Thyroid gland (tissue), 4 donors: ENCODE results near the gene TASL. TPM values are rescaled to one million over a fixed set of nuclear protein-coding genes. Genes with fewer than 3 reads are reported as not detected.

Source experiments
- DNase-seq, 2 donors: peaks; one replicate each; pipeline ENCODE4 v3.0.0-alpha.2; 2019
- H3K27ac ChIP-seq, 3 donors: fragments of 200-600 bp; sonication (generic); 1 replicate in 2 of 3; 2 replicates in 1 of 3; pipeline ENCODE4 v1.5.1; 2016 to 2019; ENCODE audit warnings: mild to moderate bottlenecking in 1 of 3, moderate library complexity in 1 of 3
- H3K27me3 ChIP-seq: fragments of 200-600 bp; sonication (generic); one replicate; pipeline ENCODE4 v1.5.1; 2019
- H3K36me3 ChIP-seq, 2 donors: fragments of 200-600 bp; sonication (generic); one replicate each; pipeline ENCODE4 v1.5.1; 2016 to 2019
- H3K4me1 ChIP-seq, 2 donors: fragments of 200-600 bp; sonication (generic); one replicate each; pipeline ENCODE4 v1.5.1; 2017 to 2019
- H3K4me3 ChIP-seq, 3 donors: fragments of 200-600 bp; sonication (generic); replicated peaks in 1 of 3; 1 replicate in 2 of 3; 2 replicates in 1 of 3; pipeline ENCODE4 v1.5.1; 2016; ENCODE audit warnings: mild to moderate bottlenecking in 1 of 3
- H3K9me3 ChIP-seq: fragments of 200-600 bp; sonication (generic); one replicate; pipeline ENCODE4 v1.5.1; 2017
- POLR2A ChIP-seq, 2 donors: fragments of 450-650 bp; IDR thresholded peaks; one replicate each; pipeline ENCODE4 v1.6.1; 2017; ENCODE audit warnings: antibody characterized with exemption in 2 of 2, mild to moderate bottlenecking in 2 of 2, moderate library complexity in 1 of 2
- WGBS, 2 donors: methylation state at CpG; one replicate each; pipeline ENCODE4 v1.1.5; 2017; 5-methylcytosine and 5-hydroxymethylcytosine counted together
- intact Hi-C: fragments of 100-400 bp; cut with DNase I; formaldehyde crosslinking; loops from one replicate; pipeline ENCODE4 v1.15.1; 2023
- total RNA-seq, 4 donors: library from RNA; depleted of rRNA; stranded (reverse); fragments of >200 nt; gene quantifications; one replicate each; pipeline ENCODE4 v1.2.3, GENCODE V29; 2016
- TF ChIP-seq, protein P1 (sequence below), 6 experiments: fragments of 200-600 bp in 3 of 6; fragments of 450-650 bp in 3 of 6; sonication (generic) in 3 of 6; IDR thresholded peaks; one replicate each; pipeline ENCODE4 v1.5.1; 2016 to 2019; ENCODE audit warnings: antibody characterized with exemption in 6 of 6, mild to moderate bottlenecking in 2 of 6, inconsistent platforms in 1 of 6, moderate library complexity in 1 of 6

Gene TASL
- total RNA-seq, 4 donors from 2014 or later: 0.22 to 0.81 (median 0.33) TPM

- WGBS, 2 donors: 90% methylated on average over 8 of the region's 8 CpGs
- intact Hi-C loops: no loop called here
- Histone ChIP-seq H3K36me3 (no peaks in the 10 kb centered on the region), H3K4me1 (no peaks in the 10 kb centered on the region), H3K4me3 (no peak overlapping the region), H3K9me3 (no peaks in the 10 kb centered on the region), H3K27me3 (no peaks in the 10 kb centered on the region), H3K27ac (no peak overlapping the region)
- DNase-seq: no peak
- TF ChIP-seq, protein P1, sequence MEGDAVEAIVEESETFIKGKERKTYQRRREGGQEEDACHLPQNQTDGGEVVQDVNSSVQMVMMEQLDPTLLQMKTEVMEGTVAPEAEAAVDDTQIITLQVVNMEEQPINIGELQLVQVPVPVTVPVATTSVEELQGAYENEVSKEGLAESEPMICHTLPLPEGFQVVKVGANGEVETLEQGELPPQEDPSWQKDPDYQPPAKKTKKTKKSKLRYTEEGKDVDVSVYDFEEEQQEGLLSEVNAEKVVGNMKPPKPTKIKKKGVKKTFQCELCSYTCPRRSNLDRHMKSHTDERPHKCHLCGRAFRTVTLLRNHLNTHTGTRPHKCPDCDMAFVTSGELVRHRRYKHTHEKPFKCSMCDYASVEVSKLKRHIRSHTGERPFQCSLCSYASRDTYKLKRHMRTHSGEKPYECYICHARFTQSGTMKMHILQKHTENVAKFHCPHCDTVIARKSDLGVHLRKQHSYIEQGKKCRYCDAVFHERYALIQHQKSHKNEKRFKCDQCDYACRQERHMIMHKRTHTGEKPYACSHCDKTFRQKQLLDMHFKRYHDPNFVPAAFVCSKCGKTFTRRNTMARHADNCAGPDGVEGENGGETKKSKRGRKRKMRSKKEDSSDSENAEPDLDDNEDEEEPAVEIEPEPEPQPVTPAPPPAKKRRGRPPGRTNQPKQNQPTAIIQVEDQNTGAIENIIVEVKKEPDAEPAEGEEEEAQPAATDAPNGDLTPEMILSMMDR (IDR thresholded peaks at IDR 0.05): no peak
- no peak for TF ChIP-seq POLR2A (IDR thresholded peaks at IDR 0.05)
Measured at GRCh38 chrX:30576881-30577280, 685 bp downstream of the TASL start.

- DNase-seq: no peak
- intact Hi-C loops: no loop called here
- H3K27me3 ChIP-seq: no peaks in the 10 kb centered on the region
- H3K4me3 ChIP-seq: no peak overlapping the region
- no peaks in the 10 kb centered on the region for H3K36me3 ChIP-seq
- no peak overlapping the region for H3K27ac ChIP-seq
- 86 to 87% methylated on average over 3 of the region's 3 CpGs for WGBS, 2 donors
- no peaks in the 10 kb centered on the region for H3K4me1 ChIP-seq
- H3K9me3 ChIP-seq: no peaks in the 10 kb centered on the region
- TF ChIP-seq POLR2A (IDR thresholded peaks at IDR 0.05): no peak
- TF ChIP-seq, protein P1 (IDR thresholded peaks at IDR 0.05): no peak
Measured at GRCh38 chrX:30573125-30573524, 4.4 kb downstream of the TASL start.

- TF ChIP-seq, protein P1 (IDR thresholded peaks at IDR 0.05): no peak
- TF ChIP-seq POLR2A (IDR thresholded peaks at IDR 0.05): no peak
- intact Hi-C loops: no loop called here
- H3K27ac ChIP-seq: no peak overlapping the region
- 80 to 87% methylated on average over 4 of the region's 4 CpGs for WGBS, 2 donors
- H3K4me3 ChIP-seq: no peak overlapping the region
- no peaks in the 10 kb centered on the region for H3K27me3 ChIP-seq
- H3K4me1 ChIP-seq: no peaks in the 10 kb centered on the region
- no peak for DNase-seq
- H3K36me3 ChIP-seq: no peaks in the 10 kb centered on the region
- no peaks in the 10 kb centered on the region for H3K9me3 ChIP-seq
Measured at GRCh38 chrX:30572678-30573077, 4.9 kb downstream of the TASL start.

DNA sequence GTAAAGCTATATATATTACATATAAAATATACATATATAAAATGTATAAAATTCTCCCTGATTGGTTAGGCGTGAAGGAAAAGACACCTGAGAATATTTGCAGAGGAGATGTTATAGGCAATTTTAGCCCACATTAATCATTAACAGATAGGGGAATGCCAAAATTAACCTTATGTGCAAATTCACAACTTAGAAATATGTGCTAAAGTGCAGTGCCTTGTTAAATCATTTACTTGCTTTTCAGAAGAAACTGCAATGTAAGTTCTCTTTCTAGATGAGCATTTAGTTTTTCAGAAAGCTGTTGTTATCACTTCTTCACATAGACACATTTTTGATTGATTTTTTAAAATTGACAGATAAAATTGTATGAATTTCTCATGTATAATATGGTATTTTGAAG is 5.6 kb downstream of the TASL start:
- Histone ChIP-seq H3K9me3 (no peaks in the 10 kb centered on the region), H3K4me3 (no peak overlapping the region), H3K27ac (no peak overlapping the region), H3K4me1 (no peaks in the 10 kb centered on the region), H3K36me3 (no peaks in the 10 kb centered on the region), H3K27me3 (no peaks in the 10 kb centered on the region)
- TF ChIP-seq POLR2A (IDR thresholded peaks at IDR 0.05): no peak
- TF ChIP-seq, protein P1 (IDR thresholded peaks at IDR 0.05): no peak
- no peak for DNase-seq
- 86 to 87% methylated on average over 1 of the region's 1 CpG for WGBS, 2 donors
- intact Hi-C loops: no loop called here

GRCh38 chrX:30570505-30570904 is 7.1 kb downstream of the TASL start:
- no peak overlapping the region for H3K4me3 ChIP-seq
- no peaks in the 10 kb centered on the region for H3K4me1 ChIP-seq
- no peak overlapping the region for H3K27ac ChIP-seq
- no peaks in the 10 kb centered on the region for H3K9me3 ChIP-seq
- TF ChIP-seq, protein P1 (IDR thresholded peaks at IDR 0.05): peak in 4 of 6 experiments; percentile 6 to 39 (median 24)
- no peak for TF ChIP-seq POLR2A (IDR thresholded peaks at IDR 0.05)
- WGBS, 2 donors: 77 to 85% methylated on average over 1 of the region's 1 CpG
- intact Hi-C loops: no loop called here
- no peaks in the 10 kb centered on the region for H3K36me3 ChIP-seq
- no peak for DNase-seq
- H3K27me3 ChIP-seq: no peaks in the 10 kb centered on the region
